Measurements from ENCODE around the gene RGS3.

DNA sequence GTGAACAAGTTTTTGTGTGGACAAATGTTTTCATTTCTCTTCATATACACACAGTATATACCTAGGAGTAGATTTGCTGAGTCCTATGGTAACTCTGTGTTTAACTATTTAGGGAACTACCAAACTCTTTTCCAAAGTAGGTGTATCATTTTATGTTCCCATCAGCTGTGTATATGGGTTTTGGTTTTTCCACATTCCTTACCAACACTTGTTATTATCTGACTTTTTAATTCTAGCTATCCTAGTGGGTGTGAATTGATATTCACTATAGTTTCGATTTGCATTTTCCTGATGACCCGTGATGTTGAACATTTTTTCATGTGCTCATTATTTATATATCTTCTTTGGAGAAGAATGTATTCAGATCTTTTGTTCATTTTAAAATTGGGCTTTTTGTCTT is 3.7 kb downstream of the RGS3 start:
- TF ChIP-seq, protein P1, sequence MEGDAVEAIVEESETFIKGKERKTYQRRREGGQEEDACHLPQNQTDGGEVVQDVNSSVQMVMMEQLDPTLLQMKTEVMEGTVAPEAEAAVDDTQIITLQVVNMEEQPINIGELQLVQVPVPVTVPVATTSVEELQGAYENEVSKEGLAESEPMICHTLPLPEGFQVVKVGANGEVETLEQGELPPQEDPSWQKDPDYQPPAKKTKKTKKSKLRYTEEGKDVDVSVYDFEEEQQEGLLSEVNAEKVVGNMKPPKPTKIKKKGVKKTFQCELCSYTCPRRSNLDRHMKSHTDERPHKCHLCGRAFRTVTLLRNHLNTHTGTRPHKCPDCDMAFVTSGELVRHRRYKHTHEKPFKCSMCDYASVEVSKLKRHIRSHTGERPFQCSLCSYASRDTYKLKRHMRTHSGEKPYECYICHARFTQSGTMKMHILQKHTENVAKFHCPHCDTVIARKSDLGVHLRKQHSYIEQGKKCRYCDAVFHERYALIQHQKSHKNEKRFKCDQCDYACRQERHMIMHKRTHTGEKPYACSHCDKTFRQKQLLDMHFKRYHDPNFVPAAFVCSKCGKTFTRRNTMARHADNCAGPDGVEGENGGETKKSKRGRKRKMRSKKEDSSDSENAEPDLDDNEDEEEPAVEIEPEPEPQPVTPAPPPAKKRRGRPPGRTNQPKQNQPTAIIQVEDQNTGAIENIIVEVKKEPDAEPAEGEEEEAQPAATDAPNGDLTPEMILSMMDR (IDR thresholded peaks at IDR 0.05; ENCODE audit: extremely low read depth in 1 of 2, insufficient read depth in 1 of 2, low read depth in 1 of 2, low read length in 2 of 2): no peak
- TF ChIP-seq EZH2 (IDR thresholded peaks at IDR 0.05; ENCODE audit: borderline replicate concordance, low read depth, low read length, severe bottlenecking) (no peak), POLR2AphosphoS5 (IDR thresholded peaks at IDR 0.05; ENCODE audit: insufficient read depth, low read depth, low read length) (no peak)
